Naive B cell (primary cell): Measurements from ENCODE around the gene EPB41L5. TPM values are rescaled to one million over a fixed set of nuclear protein-coding genes. Genes with fewer than 3 reads are reported as not detected.
"Not testable (repeated sequence)": the region's sequence is repeated elsewhere in the genome, so short reads cannot be mapped to it uniquely, and the experiment has no call there.

Experiments
- ATAC-seq, 2 donors: fragments of 150-1000 bp; cut with Tn5 transposase; 2 replicates each; pipeline ENCODE4 v1.10.0; 2021; ENCODE audit warnings: low read depth in 2 of 2, mild to moderate bottlenecking in 2 of 2, moderate library complexity in 2 of 2
- DNase-seq: peaks from one replicate; pipeline ENCODE4 v3.0.0; 2022
- H3K27ac Mint-ChIP-seq, 6 donors: one replicate each; pipeline ENCODE4 v1.8.0; 2020 to 2022; ENCODE audit warnings: mild to moderate bottlenecking in 6 of 6, mixed read lengths in 6 of 6, moderate library complexity in 5 of 6, inconsistent platforms in 2 of 6
- H3K27me3 Mint-ChIP-seq, 3 donors: one replicate each; pipeline ENCODE4 v1.8.0; 2021 to 2022; ENCODE audit warnings: mixed read lengths in 3 of 3, mild to moderate bottlenecking in 1 of 3
- H3K36me3 Mint-ChIP-seq, 2 donors: one replicate each; pipeline ENCODE4 v1.8.0; 2020 to 2022; ENCODE audit warnings: mixed read lengths in 2 of 2, inconsistent platforms in 1 of 2, mild to moderate bottlenecking in 1 of 2
- H3K4me1 Mint-ChIP-seq, 3 donors: one replicate each; pipeline ENCODE4 v1.8.0; 2020 to 2022; ENCODE audit warnings: mixed read lengths in 3 of 3, inconsistent platforms in 1 of 3, mild to moderate bottlenecking in 1 of 3, moderate library complexity in 1 of 3
- H3K4me3 Mint-ChIP-seq, 8 donors: one replicate each; pipeline ENCODE4 v1.8.0; 2020 to 2022; ENCODE audit warnings: mild to moderate bottlenecking in 8 of 8, mixed read lengths in 8 of 8, moderate library complexity in 8 of 8, inconsistent platforms in 2 of 8
- H3K9me3 Mint-ChIP-seq, 7 donors: one replicate each; pipeline ENCODE4 v1.8.0; 2020 to 2022; ENCODE audit warnings: mixed read lengths in 7 of 7, mild to moderate bottlenecking in 5 of 7, inconsistent platforms in 2 of 7, moderate library complexity in 1 of 7
- polyA plus RNA-seq, 6 donors: library from polyadenylated mRNA; unstranded; fragments of 300-500 nt; fragmentation: Illumina TruSeq; gene quantifications; one replicate each; pipeline ENCODE4 v1.2.3, GENCODE V29; 2021; ENCODE audit warnings: low read depth in 6 of 6

The EPB41L5 gene
- polyA plus RNA-seq, 6 donors from 2014 or later: 5.8 to 10.2 (median 7.8) TPM

DNA sequence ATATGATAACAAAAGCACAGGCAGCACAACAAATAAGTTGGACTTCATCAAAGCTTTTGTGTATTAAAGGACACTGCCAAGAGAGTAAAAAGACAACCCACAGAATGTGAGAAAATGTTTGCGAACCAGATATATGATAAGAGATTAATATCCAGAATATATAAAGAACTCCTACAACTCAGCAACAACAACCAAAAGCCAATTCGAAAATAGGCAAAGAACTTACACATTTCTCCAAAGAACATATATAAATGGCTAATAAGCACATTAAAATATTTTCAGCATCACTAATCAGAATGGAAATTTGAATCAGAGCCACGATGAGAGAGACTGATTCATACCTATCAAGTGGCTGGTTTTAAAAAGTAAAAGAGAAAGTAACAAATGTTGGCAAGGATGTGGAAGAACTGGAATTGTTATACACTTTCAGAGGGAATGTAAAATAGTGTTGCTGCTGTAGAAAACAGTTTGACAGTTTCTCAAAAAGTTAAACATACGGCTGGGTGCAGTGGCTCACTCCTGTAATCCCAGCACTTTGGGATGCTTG lies 25.2 kb downstream of the EPB41L5 start:
- Mint-ChIP-seq H3K27me3 (no peaks in the 10 kb centered on the region), H3K9me3 (peaks cover 0 to 6% (median 6%) of the 10 kb centered on the region in 7 donors), H3K4me1 (peaks cover 22 to 28% (median 23%) of the 10 kb centered on the region in 3 donors), H3K36me3 (peaks cover 8 to 13% of the 10 kb centered on the region in 2 donors), H3K4me3 (no peak overlapping the region), H3K27ac (peak overlapping the region in 2 of 6 donors; percentile 3 to 20)
- DNase-seq: no peak
- no peak for ATAC-seq

DNA sequence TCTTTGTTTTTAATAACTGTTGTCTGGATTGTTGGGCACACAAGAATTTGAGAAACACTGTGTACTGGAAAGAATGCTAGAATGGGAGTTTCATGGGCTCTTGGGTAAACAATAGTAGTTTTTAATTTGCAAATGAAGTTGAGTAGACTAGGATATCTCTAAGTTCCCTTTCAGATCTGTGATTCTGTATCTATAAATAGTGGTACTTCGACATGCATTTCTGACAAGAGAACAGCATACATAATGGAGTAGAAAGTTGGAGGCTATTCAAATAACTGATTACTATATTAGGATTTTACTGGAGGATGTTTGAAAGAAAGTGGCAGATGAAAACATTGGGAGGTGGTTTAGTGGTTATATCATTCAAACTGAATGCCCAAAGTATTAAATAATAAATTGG lies 29.5 kb downstream of the EPB41L5 start:
- H3K27ac Mint-ChIP-seq: peak overlapping the region in 5 of 6 donors; percentile 7 to 70 (median 9)
- peaks cover 22 to 46% (median 37%) of the 10 kb centered on the region in 3 donors for H3K4me1 Mint-ChIP-seq
- peaks cover 5 to 22% (median 16%) of the 10 kb centered on the region in 7 donors for H3K9me3 Mint-ChIP-seq
- H3K4me3 Mint-ChIP-seq: peak overlapping the region in 2 of 8 donors; percentile 10 to 53
- DNase-seq (no peak), ATAC-seq (no peak)
- peaks cover 17 to 22% of the 10 kb centered on the region in 2 donors for H3K36me3 Mint-ChIP-seq
- no peaks in the 10 kb centered on the region for H3K27me3 Mint-ChIP-seq

DNA sequence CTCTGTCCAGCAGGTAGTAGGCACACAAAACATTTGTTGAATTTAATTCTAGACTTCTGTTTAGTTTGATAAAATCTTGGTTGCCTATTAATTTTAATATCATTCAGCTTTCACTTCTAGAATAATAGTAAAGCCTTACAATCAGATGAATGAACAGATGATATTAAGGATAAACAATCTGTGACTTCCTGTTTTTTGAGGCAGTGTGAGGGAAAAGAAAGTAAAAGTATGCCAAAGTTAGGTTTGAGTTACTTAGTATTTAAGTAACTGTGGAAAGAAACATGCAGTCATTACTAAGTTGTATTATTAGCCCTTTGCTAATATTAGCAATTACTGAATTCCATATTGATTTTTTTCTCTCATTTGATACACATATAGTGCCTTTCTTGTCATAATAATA lies 31.5 kb downstream of the EPB41L5 start:
- H3K27me3 Mint-ChIP-seq: no peaks in the 10 kb centered on the region
- H3K27ac Mint-ChIP-seq: peak overlapping the region in 5 of 6 donors; percentile 42 to 64 (median 54)
- DNase-seq (no peak), ATAC-seq (peak; percentile 72 to 73)
- peaks cover 12 to 31% (median 29%) of the 10 kb centered on the region in 3 donors for H3K4me1 Mint-ChIP-seq
- H3K4me3 Mint-ChIP-seq: peak overlapping the region in 6 of 8 donors; percentile 15 to 68 (median 40)
- H3K36me3 Mint-ChIP-seq: peaks cover 23 to 24% of the 10 kb centered on the region in 2 donors
- H3K9me3 Mint-ChIP-seq: peaks cover 8 to 37% (median 26%) of the 10 kb centered on the region in 7 donors

DNA sequence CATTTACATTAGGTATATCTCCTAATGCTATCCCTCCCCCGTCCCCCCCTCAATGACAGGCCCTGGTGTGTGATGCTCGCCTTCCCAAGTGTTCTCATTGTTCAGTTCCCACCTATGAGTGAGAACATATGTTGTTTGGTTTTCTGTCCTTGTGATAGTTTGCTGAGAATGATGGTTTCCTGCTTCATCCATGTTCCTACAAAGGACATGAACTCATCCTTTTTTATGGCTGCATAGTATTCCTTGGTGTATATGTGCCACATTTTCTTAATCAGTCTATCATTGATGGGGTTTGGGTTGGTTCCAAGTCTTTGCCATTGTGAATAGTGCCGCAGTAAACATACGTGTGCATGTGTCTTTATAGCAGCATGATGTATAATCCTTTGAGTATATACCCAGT lies 32.9 kb downstream of the EPB41L5 start:
- DNase-seq, H3K27me3 Mint-ChIP-seq, ATAC-seq: not testable (repeated sequence)
- Mint-ChIP-seq H3K9me3 (peaks cover 14 to 49% (median 39%) of the 10 kb centered on the region in 7 donors), H3K36me3 (peaks cover 31 to 35% of the 10 kb centered on the region in 2 donors), H3K4me3 (peak overlapping the region in 2 of 8 donors; percentile 40 to 41), H3K4me1 (peaks cover 12 to 29% (median 27%) of the 10 kb centered on the region in 3 donors), H3K27ac (peak overlapping the region in 1 of 6 donors; percentile 46)

DNA sequence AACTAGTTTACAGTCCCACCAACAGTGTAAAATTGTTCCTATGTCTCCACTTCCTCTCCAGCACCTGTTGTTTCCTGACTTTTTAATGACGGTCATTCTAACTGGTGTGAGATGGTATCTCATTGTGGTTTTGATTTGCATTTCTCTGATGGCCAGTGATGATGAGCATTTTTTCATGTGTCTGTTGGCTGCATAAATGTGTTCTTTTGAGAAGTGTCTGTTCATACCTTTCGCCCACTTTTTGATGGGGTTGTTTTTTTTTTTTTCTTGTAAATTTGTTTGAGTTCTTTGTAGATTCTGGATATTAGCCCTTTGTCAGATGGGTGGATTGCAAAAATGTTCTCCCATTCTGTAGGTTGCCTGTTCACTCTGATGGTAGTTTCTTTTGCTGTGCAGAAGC lies 33.4 kb downstream of the EPB41L5 start:
- DNase-seq, H3K27ac Mint-ChIP-seq, H3K27me3 Mint-ChIP-seq, ATAC-seq: not testable (repeated sequence)
- Mint-ChIP-seq H3K36me3 (peaks cover 31 to 35% of the 10 kb centered on the region in 2 donors), H3K9me3 (peaks cover 14 to 49% (median 39%) of the 10 kb centered on the region in 7 donors), H3K4me3 (peak overlapping the region in 1 of 8 donors; percentile 40), H3K4me1 (peaks cover 12 to 27% (median 26%) of the 10 kb centered on the region in 3 donors)

DNA sequence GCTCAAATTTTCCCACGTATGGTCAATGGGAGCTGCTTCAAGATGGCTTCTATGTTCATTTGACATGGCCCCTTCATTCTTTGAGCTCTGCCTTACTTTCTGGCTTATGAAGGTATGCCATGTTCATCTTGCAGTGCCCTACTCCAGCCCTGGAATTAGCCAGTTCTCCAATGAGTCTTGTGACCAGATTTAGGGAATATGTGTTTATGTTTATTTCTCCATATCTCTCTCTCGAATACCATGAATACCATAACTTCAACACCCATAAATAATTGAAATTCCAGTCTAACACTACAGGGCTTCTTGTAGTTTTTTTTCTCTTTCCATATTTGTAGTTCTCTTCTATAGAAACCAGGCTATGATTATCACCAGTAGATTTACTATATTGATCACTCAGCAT lies 39.7 kb downstream of the EPB41L5 start:
- ATAC-seq (no peak), DNase-seq (no peak)
- Mint-ChIP-seq H3K36me3 (peaks cover 38 to 52% of the 10 kb centered on the region in 2 donors), H3K4me1 (peaks cover 0 to 8% (median 6%) of the 10 kb centered on the region in 3 donors), H3K27ac (no peak overlapping the region), H3K4me3 (no peak overlapping the region), H3K27me3 (no peaks in the 10 kb centered on the region), H3K9me3 (peaks cover 18 to 60% (median 37%) of the 10 kb centered on the region in 7 donors)

DNA sequence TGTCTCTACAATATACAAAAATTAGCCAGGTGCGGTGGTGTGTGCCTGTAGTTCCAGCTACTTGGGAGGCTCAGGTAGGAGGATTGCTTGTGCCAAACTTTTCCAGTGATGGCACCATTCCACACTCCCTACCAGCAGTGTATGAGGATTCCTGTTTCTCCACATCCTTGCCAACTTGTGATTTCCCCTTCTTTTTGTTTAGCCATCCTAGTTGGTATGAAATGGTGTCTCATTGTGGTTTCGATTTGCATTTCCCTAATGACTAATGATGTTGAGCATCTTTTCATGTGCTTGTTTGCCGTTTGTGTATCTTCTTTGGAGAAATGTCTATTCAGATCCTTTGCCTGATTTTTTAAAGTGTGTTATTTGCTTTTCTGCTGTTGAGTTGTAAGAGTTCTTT lies 41.0 kb downstream of the EPB41L5 start:
- no peak overlapping the region for H3K4me3 Mint-ChIP-seq
- peaks cover 13 to 47% (median 29%) of the 10 kb centered on the region in 7 donors for H3K9me3 Mint-ChIP-seq
- H3K27ac Mint-ChIP-seq: no peak overlapping the region

DNA sequence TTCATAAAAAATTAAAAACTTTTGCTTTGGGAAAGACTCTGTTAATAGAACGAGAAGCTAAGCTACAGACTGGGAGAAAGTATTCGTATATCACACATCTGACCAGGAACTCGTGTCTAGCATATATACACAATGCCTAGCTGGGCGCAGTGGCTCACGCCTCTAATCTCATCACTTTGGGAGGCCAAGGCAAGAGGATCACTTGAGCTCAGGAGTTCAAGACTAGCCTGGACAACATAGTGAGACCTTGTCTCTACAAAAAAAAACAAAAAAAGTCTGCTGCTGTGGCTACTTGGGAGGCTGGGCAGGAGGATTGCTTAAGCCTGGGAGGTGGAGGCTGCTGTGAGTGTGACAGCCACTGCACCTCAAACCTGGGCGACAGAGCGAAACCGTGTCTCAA lies 46.6 kb downstream of the EPB41L5 start:
- H3K27ac Mint-ChIP-seq: no peak overlapping the region
- H3K27me3 Mint-ChIP-seq: no peaks in the 10 kb centered on the region
- H3K4me1 Mint-ChIP-seq: peaks cover 8 to 11% (median 10%) of the 10 kb centered on the region in 3 donors
- peaks cover 5 to 15% of the 10 kb centered on the region in 2 donors for H3K36me3 Mint-ChIP-seq
- no peak for ATAC-seq
- peaks cover 0 to 4% (median 0%) of the 10 kb centered on the region in 7 donors for H3K9me3 Mint-ChIP-seq
- DNase-seq: no peak
- H3K4me3 Mint-ChIP-seq: no peak overlapping the region

More for the DNA sequence above, 41.0 kb downstream of the EPB41L5 start:
- Mint-ChIP-seq H3K4me1 (peaks cover 0 to 11% (median 6%) of the 10 kb centered on the region in 3 donors), H3K36me3 (peaks cover 35 to 49% of the 10 kb centered on the region in 2 donors), H3K27me3 (no peaks in the 10 kb centered on the region)
- no peak for DNase-seq
- ATAC-seq: no peak

DNA sequence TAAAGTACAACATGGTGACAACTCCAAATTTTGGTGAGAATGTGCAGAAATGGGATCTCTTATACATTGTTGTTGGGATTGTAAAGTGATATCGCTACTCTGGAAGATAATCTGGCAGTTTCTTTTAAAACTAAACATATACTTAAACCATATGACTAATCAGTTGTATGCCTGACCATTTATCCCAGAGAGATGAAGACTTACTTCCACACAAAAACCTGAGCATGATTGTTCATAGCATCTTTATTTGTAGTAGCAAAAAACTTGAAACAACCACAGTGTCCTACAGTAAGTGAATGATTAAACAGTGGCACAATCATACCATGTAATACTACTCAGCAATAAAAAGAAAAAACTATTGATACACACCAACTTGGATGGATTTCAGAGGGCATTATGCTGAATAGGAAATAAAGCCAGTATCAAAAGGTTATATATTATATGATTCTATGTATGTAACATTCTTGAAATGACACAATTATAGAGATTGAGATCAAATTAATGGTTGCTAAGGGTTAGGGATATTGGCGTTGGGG lies 47.3 kb downstream of the EPB41L5 start:
- no peak overlapping the region for H3K4me3 Mint-ChIP-seq
- peaks cover 0 to 4% (median 0%) of the 10 kb centered on the region in 7 donors for H3K9me3 Mint-ChIP-seq
- peaks cover 8 to 14% (median 10%) of the 10 kb centered on the region in 3 donors for H3K4me1 Mint-ChIP-seq
- DNase-seq (no peak), ATAC-seq (no peak)
- H3K36me3 Mint-ChIP-seq: peaks cover 5 to 15% of the 10 kb centered on the region in 2 donors
- H3K27ac Mint-ChIP-seq: no peak overlapping the region
- H3K27me3 Mint-ChIP-seq: no peaks in the 10 kb centered on the region

DNA sequence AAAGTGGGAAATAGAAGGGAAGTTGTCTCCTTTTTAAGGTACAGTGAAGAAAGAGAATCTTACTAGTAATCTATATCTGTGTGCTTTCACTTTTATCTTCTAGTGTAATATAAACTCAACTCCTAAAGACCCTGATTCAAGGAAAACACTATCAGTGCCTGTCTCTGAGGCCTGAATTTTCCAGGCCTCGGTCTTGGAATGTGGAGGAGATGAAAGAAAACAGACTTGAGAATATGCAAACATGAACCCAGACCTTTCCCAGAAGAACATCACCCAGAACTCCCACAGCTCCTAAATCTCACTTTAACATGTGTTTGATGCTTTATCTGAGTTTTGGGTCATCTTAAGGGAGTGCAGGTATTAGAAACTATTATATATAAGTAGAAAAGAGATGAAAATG lies 51.8 kb downstream of the EPB41L5 start:
- Mint-ChIP-seq H3K4me1 (peaks cover 5 to 11% (median 5%) of the 10 kb centered on the region in 3 donors), H3K27ac (no peak overlapping the region), H3K27me3 (no peaks in the 10 kb centered on the region), H3K9me3 (peaks cover 0 to 3% (median 0%) of the 10 kb centered on the region in 7 donors), H3K4me3 (no peak overlapping the region), H3K36me3 (peaks cover 4 to 6% of the 10 kb centered on the region in 2 donors)
- ATAC-seq (no peak), DNase-seq (no peak)

DNA sequence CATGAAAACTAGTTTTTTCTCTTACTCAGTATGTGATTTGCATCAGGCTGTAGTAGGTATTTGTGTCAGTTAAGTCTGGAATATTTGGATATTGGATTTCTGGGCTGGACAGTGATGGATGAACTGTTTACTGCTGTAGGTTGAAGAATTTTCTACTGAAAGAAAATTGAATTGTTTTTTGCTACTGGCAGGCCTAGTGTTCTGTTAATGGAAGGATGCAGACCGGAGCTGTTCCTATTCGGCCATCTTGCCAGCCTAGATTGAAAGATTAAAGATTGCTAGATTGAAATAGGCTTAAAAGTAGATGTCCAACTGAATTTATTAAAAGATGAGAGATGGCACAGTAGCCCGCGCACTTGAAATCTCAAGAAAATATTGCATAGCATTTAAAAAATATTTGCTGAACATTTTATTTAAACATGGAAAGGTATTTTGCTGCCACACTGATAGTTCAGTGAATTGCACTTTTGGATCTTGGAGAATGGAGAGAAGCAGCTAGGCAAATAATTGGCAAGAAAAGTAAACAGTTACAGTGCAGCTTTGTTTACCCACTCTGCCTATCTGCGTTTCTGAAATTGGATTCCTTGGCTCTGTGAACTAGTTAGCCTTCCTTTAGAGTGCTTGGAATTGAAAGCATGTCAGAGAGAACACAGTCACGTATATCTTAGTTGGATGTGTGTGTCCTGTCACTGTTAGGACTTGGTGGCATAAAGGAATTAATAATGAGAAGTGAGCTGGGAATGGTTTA lies 54.1 kb downstream of the EPB41L5 start:
- no peak for ATAC-seq
- Mint-ChIP-seq H3K36me3 (peaks cover 4 to 9% of the 10 kb centered on the region in 2 donors), H3K27ac (peak overlapping the region in 1 of 6 donors; percentile 27), H3K4me3 (no peak overlapping the region), H3K27me3 (no peaks in the 10 kb centered on the region), H3K4me1 (peaks cover 2 to 9% (median 7%) of the 10 kb centered on the region in 3 donors), H3K9me3 (peaks cover 0 to 7% (median 0%) of the 10 kb centered on the region in 7 donors)
- no peak for DNase-seq

DNA sequence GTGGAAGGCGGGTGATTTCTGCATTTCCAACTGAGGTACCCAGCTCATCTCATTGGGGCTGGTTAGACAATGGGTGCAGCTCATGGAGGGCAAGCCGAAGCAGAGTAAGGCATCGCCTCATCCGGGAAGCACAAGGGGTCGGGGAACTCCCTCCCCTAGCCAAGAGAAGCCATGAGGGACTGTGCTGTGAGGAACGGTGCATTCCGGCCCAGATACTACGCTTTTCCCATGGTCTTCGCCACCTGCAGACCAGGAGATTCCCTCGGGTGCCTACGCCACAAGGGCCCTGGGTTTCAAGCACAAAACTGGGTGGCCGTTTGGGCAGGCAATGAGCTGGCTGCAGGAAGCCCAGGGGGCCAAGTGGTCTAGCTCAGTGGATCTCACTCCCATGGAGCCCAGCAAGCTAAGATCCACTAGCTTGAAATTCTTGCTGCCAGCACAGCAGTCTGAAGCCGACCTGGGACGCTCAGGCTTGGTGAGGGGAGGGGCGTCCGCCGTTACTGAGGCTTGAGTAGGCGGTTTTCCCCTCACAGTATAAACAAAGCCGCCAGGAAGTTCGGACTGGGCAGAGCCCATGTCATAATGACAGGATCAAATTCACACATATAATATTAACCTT lies 55.3 kb downstream of the EPB41L5 start:
- not testable (repeated sequence) for H3K27me3 Mint-ChIP-seq, H3K27ac Mint-ChIP-seq, ATAC-seq, H3K9me3 Mint-ChIP-seq, H3K4me1 Mint-ChIP-seq, H3K4me3 Mint-ChIP-seq, H3K36me3 Mint-ChIP-seq, DNase-seq

DNA sequence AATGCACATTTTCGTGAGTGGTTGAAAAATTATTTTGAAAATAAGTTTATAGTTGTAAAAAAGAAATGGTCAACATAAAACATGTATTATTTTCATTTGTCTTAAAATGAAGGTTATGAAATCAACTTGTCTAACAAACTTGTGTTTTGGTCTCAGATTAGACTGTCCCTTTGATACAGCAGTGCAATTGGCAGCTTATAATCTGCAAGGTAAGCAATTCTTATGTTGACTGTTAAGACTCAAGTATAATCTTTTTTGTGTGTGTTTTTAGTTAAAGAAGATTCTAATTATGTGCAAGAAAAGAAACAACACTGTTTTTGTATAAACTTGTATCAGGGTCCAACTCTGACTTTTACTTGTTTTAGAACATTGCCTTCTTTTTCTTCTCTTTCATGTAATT lies 62.7 kb downstream of the EPB41L5 start:
- Mint-ChIP-seq H3K27me3 (no peaks in the 10 kb centered on the region), H3K4me1 (no peaks in the 10 kb centered on the region), H3K27ac (no peak overlapping the region), H3K9me3 (peaks cover 0 to 11% (median 0%) of the 10 kb centered on the region in 7 donors), H3K36me3 (peaks cover 20 to 28% of the 10 kb centered on the region in 2 donors), H3K4me3 (no peak overlapping the region)
- ATAC-seq (no peak), DNase-seq (no peak)
